CD4-positive, alpha-beta T cell treated with Interleukin-15 for 4 hours (primary cell): ENCODE data around the gene PLPP7.
"Not testable (repeated sequence)": the region's sequence is repeated elsewhere in the genome, so short reads cannot be mapped to it uniquely, and the experiment has no call there.

Experiments used
- DNase-seq: peaks from one replicate; pipeline ENCODE4 v3.0.0-alpha.2; 2020; ENCODE audit warnings: low spot score

Gene PLPP7

GRCh38 chr9:131330814-131331600, 41.5 kb downstream of the PLPP7 start:
- DNase-seq: no peak

GRCh38 chr9:131331996-131332395, 42.5 kb downstream of the PLPP7 start:
- not testable (repeated sequence) for DNase-seq

DNA sequence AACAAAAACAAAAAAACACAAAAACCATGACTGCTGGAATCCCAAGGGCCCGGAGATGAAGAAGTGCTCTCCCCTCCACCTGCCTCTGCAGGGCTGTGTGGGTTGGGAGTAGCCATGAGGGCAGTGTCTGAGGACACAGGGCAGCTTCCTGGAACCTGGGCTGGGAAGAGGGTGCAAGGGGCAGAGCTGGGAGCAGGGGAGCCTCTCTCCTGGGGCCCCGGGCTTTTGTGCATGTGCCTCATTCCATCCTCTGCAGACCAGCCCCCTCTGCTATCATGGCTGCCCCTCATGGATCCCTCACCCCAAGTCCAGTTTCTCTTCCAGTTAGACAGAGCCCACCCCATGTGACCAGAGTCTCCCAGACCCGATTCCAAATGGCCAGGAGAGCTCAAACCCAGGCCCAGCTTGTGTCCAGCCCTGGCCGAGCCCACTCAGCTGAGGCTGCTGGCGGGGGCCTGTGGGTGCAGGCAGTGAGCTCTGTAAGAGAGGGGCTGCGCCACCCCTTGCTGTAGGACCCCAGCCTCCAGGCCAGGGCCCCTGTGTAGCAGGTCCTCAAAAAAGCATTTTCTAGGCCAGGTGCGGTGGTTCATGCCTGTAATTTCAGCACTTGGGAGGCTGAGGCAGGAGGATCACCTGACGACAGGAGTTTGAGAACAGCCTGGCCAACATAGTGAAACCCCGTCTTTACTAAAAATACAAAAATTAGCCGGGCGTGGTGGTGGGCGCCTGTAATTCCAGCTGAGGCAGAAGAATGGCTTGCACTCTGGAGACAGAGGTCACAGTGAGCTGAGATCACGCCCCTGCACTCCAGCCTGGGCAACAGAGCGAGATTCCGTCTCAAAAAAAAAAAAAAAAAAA, 44.5 kb downstream of the PLPP7 start:
- DNase-seq: no peak

GRCh38 chr9:131334629-131335367, 45.3 kb downstream of the PLPP7 start:
- DNase-seq: no peak

DNA sequence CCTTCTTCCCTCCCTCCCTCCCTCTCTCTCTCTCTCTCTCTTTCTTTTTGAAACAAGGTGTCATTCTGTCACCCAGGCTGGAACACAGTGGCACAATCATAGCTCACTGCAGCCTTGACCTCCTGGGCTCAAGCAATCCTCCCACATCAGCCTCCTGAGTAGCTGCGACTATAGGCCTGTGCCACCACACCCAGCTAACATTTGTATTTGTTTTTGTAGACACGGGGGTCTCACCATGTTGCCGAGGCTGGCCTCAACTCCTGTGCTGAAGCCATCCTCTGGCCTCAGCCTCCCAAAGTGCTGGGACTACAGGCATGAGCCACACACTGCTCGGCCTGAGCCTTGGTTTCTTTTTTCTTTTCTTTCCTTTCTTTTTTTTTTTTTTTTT, 45.8 kb downstream of the PLPP7 start:
- no peak for DNase-seq

DNA sequence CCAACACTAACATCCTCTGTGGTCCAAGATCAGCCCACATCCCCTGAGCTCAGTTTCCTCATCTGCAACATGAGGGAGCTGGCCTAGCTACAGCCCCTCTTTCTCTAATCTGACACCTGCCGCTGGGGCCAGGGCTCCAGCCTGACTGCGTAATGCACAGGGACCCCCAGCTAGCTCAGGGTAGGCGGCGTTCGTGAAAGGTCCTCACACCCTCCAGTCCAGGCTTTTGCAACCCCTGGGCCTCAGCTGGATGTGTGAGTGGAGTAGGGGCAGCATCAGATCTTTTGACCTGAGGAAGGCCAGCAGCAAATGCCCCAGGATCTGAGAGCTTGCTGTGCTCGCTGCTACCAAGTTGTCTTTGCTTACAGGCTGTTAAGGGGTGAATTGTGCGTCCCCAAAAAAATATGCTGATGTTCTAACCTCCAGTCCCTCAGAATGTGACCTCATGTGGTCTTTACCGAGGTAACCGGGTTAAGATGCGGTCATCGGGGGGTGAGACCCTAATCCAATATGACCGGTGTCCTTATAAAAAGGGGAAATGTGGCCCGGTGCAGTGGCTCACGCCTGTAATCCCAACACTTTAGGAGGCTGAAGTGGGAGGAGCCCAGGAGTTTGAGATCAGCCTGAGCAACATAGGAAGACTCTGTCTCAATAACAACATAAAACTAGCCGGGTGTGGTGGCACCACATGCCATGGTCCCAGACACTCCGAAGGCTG, 47.8 kb downstream of the PLPP7 start:
- no peak for DNase-seq

GRCh38 chr9:131339212-131339611, 49.7 kb downstream of the PLPP7 start:
- not testable (repeated sequence) for DNase-seq

DNA sequence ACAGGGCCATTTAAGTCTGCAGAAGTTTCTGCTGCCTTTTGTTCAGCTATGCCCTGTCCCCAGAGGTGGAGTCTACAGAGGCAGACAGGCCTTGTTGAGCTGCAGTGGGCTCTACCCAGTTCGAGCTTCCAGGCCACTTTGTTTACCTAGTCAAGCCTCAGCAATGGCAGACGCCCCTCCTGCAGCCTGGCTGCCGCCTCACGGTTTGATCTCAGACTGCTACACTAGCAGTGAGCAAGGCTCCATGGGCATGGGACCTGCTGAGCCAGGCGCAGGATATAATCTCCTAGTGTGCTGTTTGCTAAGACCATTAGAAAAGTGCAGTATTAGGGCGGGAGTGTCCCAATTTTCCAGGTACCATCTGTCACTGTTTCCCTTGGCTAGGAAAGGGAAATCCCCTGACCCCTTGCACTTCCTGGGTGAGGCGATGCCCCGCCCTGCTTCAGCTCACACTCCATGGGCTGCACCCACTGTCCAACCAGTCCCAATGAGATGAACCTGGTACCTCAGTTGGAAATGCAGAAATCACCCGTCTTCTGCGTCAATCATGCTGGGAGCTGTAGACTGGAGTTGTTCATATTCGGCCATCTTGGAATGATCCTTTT, 55.5 kb downstream of the PLPP7 start:
- not testable (repeated sequence) for DNase-seq

- DNase-seq: no peak
These were observed 57.0 kb downstream of the PLPP7 start for GRCh38 chr9:131346559-131346958.

DNA sequence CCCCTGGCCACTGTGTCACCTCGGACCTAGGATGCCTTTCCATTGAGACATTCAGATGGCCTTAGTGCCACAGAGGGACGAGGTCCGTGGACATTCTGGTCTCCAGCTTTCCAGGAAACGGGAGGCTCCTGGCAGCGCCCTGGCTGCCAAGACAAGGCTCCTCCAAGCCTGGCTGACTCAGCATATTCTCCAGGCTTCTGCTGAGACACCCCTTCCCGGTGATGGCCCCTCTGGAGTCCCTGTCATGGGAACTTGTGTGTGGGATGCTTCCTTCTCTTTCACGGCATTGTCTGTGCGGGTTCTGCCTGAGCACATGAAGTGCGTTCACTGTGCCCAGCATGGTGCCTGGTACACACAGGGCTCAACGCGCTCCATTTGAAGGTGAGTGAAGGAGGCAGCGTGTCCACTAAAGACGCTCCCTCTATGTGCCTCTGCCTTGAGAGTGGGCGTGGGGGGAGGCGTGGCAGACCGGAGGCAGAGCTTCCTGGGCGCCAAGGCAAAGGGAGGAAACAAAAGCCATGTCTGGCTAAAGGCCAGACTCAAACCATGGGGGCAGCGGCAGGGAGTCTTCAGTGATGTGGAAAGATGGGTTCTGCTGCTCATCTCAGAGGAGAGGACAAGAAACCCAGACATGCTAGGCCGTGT, 58.0 kb downstream of the PLPP7 start:
- DNase-seq: no peak

- no peak for DNase-seq
These were observed 59.4 kb downstream of the PLPP7 start for GRCh38 chr9:131348631-131349521.

- no peak for DNase-seq
These were observed 60.0 kb downstream of the PLPP7 start for GRCh38 chr9:131349522-131349880.

GRCh38 chr9:131349881-131350563, 60.5 kb downstream of the PLPP7 start:
- DNase-seq: peak; percentile 83

GRCh38 chr9:131356479-131356878, 67.0 kb downstream of the PLPP7 start:
- DNase-seq: not testable (repeated sequence)

DNA sequence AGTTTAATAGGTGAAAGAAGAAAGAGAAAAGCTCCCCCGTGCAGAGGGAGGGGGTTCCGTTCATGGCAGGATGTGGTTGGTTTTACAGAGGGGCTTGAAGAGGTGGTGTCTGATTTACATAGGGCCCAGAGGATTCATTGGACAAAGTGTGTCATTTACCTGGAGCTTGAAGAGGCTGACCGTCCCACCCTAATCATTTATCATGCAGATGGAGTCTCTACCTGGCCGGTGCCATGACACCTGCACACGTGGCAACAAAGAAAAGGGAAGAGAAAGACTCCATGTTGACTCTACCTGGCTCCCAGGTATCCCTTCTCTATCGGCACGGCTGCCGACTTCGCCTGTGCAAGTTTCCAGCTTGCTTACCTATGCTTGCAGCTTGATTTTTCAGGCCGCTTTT, 69.0 kb downstream of the PLPP7 start:
- no peak for DNase-seq
